Ovary (tissue), 9 donors: Measurements from ENCODE around the gene ARHGAP22. TPM values are rescaled to one million over a fixed set of nuclear protein-coding genes. Genes with fewer than 3 reads are reported as not detected.
A peak's percentile ranks its signal among the peaks of the same experiment; 100 is the strongest.

Experiments used
- DNase-seq, 5 donors: peaks; one replicate each; pipeline ENCODE4 v3.0.0-alpha.2; 2019 to 2020
- H3K27ac ChIP-seq, 2 donors: fragments of 200-600 bp; one replicate each; pipeline versions ENCODE4 v1.5.1 to v1.8.0; 2019 to 2022
- H3K27me3 ChIP-seq: fragments of 200-600 bp; one replicate; pipeline ENCODE4 v1.8.0; 2022
- H3K36me3 ChIP-seq: fragments of 200-600 bp; sonication (generic); one replicate; pipeline ENCODE4 v1.5.1; 2019
- H3K4me1 ChIP-seq: one replicate; pipeline ENCODE4 v1.8.1; 2013; ENCODE audit warnings: mild to moderate bottlenecking, moderate library complexity; ENCODE audit not compliant: insufficient read depth
- H3K4me3 ChIP-seq: fragments of 200-600 bp; sonication (generic); one replicate; pipeline ENCODE4 v1.5.1; 2017
- H3K9me3 ChIP-seq, 2 donors: fragments of 200-600 bp in 1 of 2; sonication (generic) in 1 of 2; one replicate each; pipeline versions ENCODE4 v1.5.1 to v1.8.1; 2013 to 2019; ENCODE audit warnings: mild to moderate bottlenecking in 1 of 2, moderate library complexity in 1 of 2
- CTCF ChIP-seq, 3 donors: fragments of 450-650 bp in 2 of 3; fragments of 200-600 bp in 1 of 3; IDR thresholded peaks; one replicate each; pipeline versions ENCODE4 v1.5.1 to v1.8.0; 2016 to 2022; ENCODE audit warnings: antibody characterized with exemption in 3 of 3, mild to moderate bottlenecking in 1 of 3
- EP300 ChIP-seq: sonication (generic); formaldehyde crosslinking; IDR thresholded peaks from one replicate; pipeline ENCODE4 v1.6.1; 2017; ENCODE audit warnings: antibody characterized with exemption
- POLR2A ChIP-seq: fragments of 450-650 bp; IDR thresholded peaks from one replicate; pipeline ENCODE4 v1.6.1; 2017; ENCODE audit warnings: antibody characterized with exemption, mild to moderate bottlenecking, moderate library complexity
- WGBS, 3 donors: extraction: QIAGEN DNeasy Blood & Tissue Kit in 1 of 3; methylation state at CpG; one replicate each; pipeline versions ENCODE4 v1.1.5 to v1.1.7; 2013 to 2017; 5-methylcytosine and 5-hydroxymethylcytosine counted together
- intact Hi-C, 4 donors: fragments of 100-400 bp; cut with DNase I; formaldehyde crosslinking; loops; one replicate each; pipeline versions ENCODE4 v1.11.0 to v1.15.1; 2022 to 2023
- polyA plus RNA-seq, 2 donors: library from polyadenylated mRNA; stranded (reverse); fragments of 200-250 nt in 1 of 2; fragments of 350-450 nt in 1 of 2; fragmentation: Illumina TruSeq in 1 of 2; extraction: RNeasy Lipid Tissue Mini Kit (QIAGEN cat#74804) in 1 of 2; gene quantifications; one replicate each; pipeline ENCODE4 v1.2.3, GENCODE V29; 2013 to 2014
- total RNA-seq, 7 donors: library from RNA; depleted of rRNA in 2 of 7; stranded (reverse); fragments of >200 nt in 2 of 7; fragmentation: NEBNext Ultra II Directional in 3 of 7; extraction: Animal tissue kit (Norgen Biotek cat#: 25700) in 3 of 7; gene quantifications; one replicate each; pipeline versions ENCODE4 v1.1.0 to v1.2.4, GENCODE V29; 2016 to 2023
- donor health status: DM: no; HTN: no; CAD: no; lungs with moderate emphysema.
- donor health status: DM: no; HTN: no; CAD: no.
- donor health status: Bipolar disorder and iron deficiency.
- donor health status: DM: yes; HTN: yes; CAD: no.
- donor health status: DM: no; HTN: no; CAD: no.
- donor health status: DM: yes; HTN: yes; CAD: no.

ARHGAP22 gene
- total and polyA plus RNA-seq, 9 donors, result 3.9 to 14.3 (median 5.7) TPM

- no peak for DNase-seq
- intact Hi-C loops, result no loop called here
- WGBS, 3 donors, result 54 to 62% (median 60%) methylated on average over 2 of the region's 2 CpGs
- no peak for TF ChIP-seq CTCF (IDR thresholded peaks at IDR 0.05)
- no peak for TF ChIP-seq POLR2A
- TF ChIP-seq EP300, result no peak
- no peaks in the 10 kb centered on the region for H3K36me3 ChIP-seq
- H3K4me3 ChIP-seq, result no peak overlapping the region
- H3K27me3 ChIP-seq, result no peaks in the 10 kb centered on the region
- H3K4me1 ChIP-seq, result peaks cover 5% of the 10 kb centered on the region
- H3K9me3 ChIP-seq, result no peaks in the 10 kb centered on the region
- H3K27ac ChIP-seq, result peak overlapping the region in 1 of 2 donors; percentile 64
Observed at GRCh38 chr10:48526846-48527505, 77.9 kb downstream of the ARHGAP22 start.

GRCh38 chr10:48526011-48526821 lies 78.7 kb downstream of the ARHGAP22 start:
- intact Hi-C loops, result no loop called here
- H3K9me3 ChIP-seq, result no peaks in the 10 kb centered on the region
- no peaks in the 10 kb centered on the region for H3K36me3 ChIP-seq
- 4 to 8% (median 4%) methylated on average over 14 of the region's 14 CpGs for WGBS, 3 donors
- H3K4me3 ChIP-seq, result no peak overlapping the region
- peaks cover 5% of the 10 kb centered on the region for H3K4me1 ChIP-seq
- DNase-seq, result no peak
- peak overlapping the region in 1 of 2 donors; percentile 64 for H3K27ac ChIP-seq
- H3K27me3 ChIP-seq, result no peaks in the 10 kb centered on the region
- no peak for TF ChIP-seq CTCF (IDR thresholded peaks at IDR 0.05)
- no peak for TF ChIP-seq POLR2A
- no peak for TF ChIP-seq EP300

- no peak for DNase-seq
- 97% methylated on average over 5 of the region's 5 CpGs for WGBS, 3 donors
Observed at GRCh38 chr10:48525113-48525512, 79.8 kb downstream of the ARHGAP22 start.

More at GRCh38 chr10:48525113-48525512, 79.8 kb downstream of the ARHGAP22 start:
- no peak overlapping the region for H3K4me3 ChIP-seq
- TF ChIP-seq EP300 (no peak), POLR2A (no peak), CTCF (IDR thresholded peaks at IDR 0.05) (no peak)
- intact Hi-C loops, result no loop called here
- H3K4me1 ChIP-seq, result peaks cover 5% of the 10 kb centered on the region
- no peaks in the 10 kb centered on the region for H3K27me3 ChIP-seq
- peak overlapping the region in 1 of 2 donors; percentile 64 for H3K27ac ChIP-seq
- H3K36me3 ChIP-seq, result no peaks in the 10 kb centered on the region
- H3K9me3 ChIP-seq, result no peaks in the 10 kb centered on the region
